Mammary microvascular endothelial cell (primary cell): Measurements from ENCODE around the gene PATL1. TPM values are rescaled to one million over a fixed set of nuclear protein-coding genes. Genes with fewer than 3 reads are reported as not detected.

ENCODE experiments used
- total RNA-seq: library from RNA; depleted of rRNA; stranded (reverse); fragments of >200 nt; gene quantifications from 2 replicates; pipeline ENCODE4 v1.2.3, GENCODE V29; 2015

PATL1 gene
- 14.3 and 16.9 TPM in 2 replicates for total RNA-seq

GRCh38 chr11:59668950-59669610, at the start of gene PATL1:
TSS of gene PATL1 (minus strand) at chr11:59669037. CDS start at chr11:59668895, 142 bp downstream.

GRCh38 chr11:59713745-59714144, 44.9 kb upstream of the PATL1 start, which contains the start of gene OR10V1:
TSS of gene OR10V1 (minus strand) at chr11:59713845. CDS start at chr11:59713845, 0 bp downstream.

GRCh38 chr11:59615637-59616395, 53.0 kb downstream of the PATL1 start, which contains the start of gene OSBP:
TSS of gene OSBP (minus strand) at chr11:59615774. CDS start at chr11:59615664, 110 bp downstream.

Other genes starting within 250 kb of the PATL1 start
- gene OR5A2, start 242.6 kb downstream of the PATL1 start, total RNA-seq = not detected in 2 replicates
- gene OR5A1, start 232.6 kb downstream of the PATL1 start, total RNA-seq = not detected in 2 replicates
- gene OR4D6, start 212.1 kb downstream of the PATL1 start, total RNA-seq = not detected in 2 replicates
- gene OR4D10, start 195.7 kb downstream of the PATL1 start, total RNA-seq = not detected in 2 replicates
- gene OR4D11, start 165.5 kb downstream of the PATL1 start, total RNA-seq = not detected in 2 replicates
- not detected in 2 replicates for gene OR4D9, start 157.5 kb downstream of the PATL1 start, total RNA-seq
- 13.7 and 14.9 TPM in 2 replicates for gene OSBP, start 53.3 kb downstream of the PATL1 start, total RNA-seq
- gene OR10V1, start 44.8 kb upstream of the PATL1 start, total RNA-seq = not detected in 2 replicates
- 37.0 and 41.2 TPM in 2 replicates for gene STX3, start 86.3 kb upstream of the PATL1 start, total RNA-seq
- gene MRPL16, start 141.7 kb upstream of the PATL1 start, total RNA-seq = 52.5 and 59.1 TPM in 2 replicates
- not detected in 2 replicates for gene CBLIF, start 176.5 kb upstream of the PATL1 start, total RNA-seq
- gene TCN1, start 197.4 kb upstream of the PATL1 start, total RNA-seq = not detected in 2 replicates
- not detected in 2 replicates for gene OOSP3, start 209.7 kb upstream of the PATL1 start, total RNA-seq